ENCODE results near the gene GID8. TPM values are rescaled to one million over a fixed set of nuclear protein-coding genes. Genes with fewer than 3 reads are reported as not detected.

Gene GID8
- total and polyA plus RNA-seq, 2 of the 13 experiments (the other 11 are each of a cell fraction or from before 2014, with no cell fraction given), result 39.6 to 59.8 TPM

- TF ChIP-seq, protein P1, sequence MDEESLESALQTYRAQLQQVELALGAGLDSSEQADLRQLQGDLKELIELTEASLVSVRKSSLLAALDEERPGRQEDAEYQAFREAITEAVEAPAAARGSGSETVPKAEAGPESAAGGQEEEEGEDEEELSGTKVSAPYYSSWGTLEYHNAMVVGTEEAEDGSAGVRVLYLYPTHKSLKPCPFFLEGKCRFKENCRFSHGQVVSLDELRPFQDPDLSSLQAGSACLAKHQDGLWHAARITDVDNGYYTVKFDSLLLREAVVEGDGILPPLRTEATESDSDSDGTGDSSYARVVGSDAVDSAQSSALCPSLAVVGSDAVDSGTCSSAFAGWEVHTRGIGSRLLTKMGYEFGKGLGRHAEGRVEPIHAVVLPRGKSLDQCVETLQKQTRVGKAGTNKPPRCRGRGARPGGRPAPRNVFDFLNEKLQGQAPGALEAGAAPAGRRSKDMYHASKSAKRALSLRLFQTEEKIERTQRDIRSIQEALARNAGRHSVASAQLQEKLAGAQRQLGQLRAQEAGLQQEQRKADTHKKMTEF (CRISPR knock-in tag; IDR thresholded peaks at IDR 0.05), result peak; percentile 93
- TF ChIP-seq, protein P2, sequence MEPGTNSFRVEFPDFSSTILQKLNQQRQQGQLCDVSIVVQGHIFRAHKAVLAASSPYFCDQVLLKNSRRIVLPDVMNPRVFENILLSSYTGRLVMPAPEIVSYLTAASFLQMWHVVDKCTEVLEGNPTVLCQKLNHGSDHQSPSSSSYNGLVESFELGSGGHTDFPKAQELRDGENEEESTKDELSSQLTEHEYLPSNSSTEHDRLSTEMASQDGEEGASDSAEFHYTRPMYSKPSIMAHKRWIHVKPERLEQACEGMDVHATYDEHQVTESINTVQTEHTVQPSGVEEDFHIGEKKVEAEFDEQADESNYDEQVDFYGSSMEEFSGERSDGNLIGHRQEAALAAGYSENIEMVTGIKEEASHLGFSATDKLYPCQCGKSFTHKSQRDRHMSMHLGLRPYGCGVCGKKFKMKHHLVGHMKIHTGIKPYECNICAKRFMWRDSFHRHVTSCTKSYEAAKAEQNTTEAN (CRISPR knock-in tag; conservative IDR thresholded peaks at IDR 0.05), result peak; percentile 78
- TF ChIP-seq ZNF232 (CRISPR knock-in tag; IDR thresholded peaks at IDR 0.05; ENCODE audit: borderline replicate concordance) (peak; percentile 23; the same call in 1 of the 2 replicates), DBP (CRISPR knock-in tag; IDR thresholded peaks at IDR 0.05; ENCODE audit: not compliant biosample characterization) (no peak), PAXIP1 (CRISPR knock-in tag; conservative IDR thresholded peaks at IDR 0.05) (peak; percentile 72; the same call in 1 of the 2 replicates), ZSCAN29 (CRISPR knock-in tag; conservative IDR thresholded peaks at IDR 0.05) (peak; percentile 94; the same call in 1 of the 2 replicates), ZNF83 (CRISPR knock-in tag; IDR thresholded peaks at IDR 0.05; ENCODE audit: borderline replicate concordance) (0 out of 2 replicates have a peak, but pooled peaks have one; percentile 87), JUND (CRISPR knock-in tag; IDR thresholded peaks at IDR 0.05) (peak; percentile 72), ZNF782 (CRISPR knock-in tag; IDR thresholded peaks at IDR 0.05; ENCODE audit: borderline replicate concordance) (no peak; the same call in 1 of the 2 replicates), ZBTB38 (CRISPR knock-in tag; IDR thresholded peaks at IDR 0.05) (peak; percentile 84; the same call in 1 of the 2 replicates)
- TF ChIP-seq, protein P3, sequence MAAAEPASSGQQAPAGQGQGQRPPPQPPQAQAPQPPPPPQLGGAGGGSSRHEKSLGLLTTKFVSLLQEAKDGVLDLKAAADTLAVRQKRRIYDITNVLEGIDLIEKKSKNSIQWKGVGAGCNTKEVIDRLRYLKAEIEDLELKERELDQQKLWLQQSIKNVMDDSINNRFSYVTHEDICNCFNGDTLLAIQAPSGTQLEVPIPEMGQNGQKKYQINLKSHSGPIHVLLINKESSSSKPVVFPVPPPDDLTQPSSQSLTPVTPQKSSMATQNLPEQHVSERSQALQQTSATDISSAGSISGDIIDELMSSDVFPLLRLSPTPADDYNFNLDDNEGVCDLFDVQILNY (CRISPR knock-in tag; conservative IDR thresholded peaks at IDR 0.05), result no peak; the same call in 1 of the 2 replicates
Observed at GRCh38 chr20:62952373-62952967, 14.5 kb downstream of the GID8 start, which contains the start of gene SLC17A9 (continued).
